ENCODE data around the gene KCNIP4.

GRCh38 chr4:21470535-21470934, 478.0 kb downstream of the KCNIP4 start:
- TF ChIP-seq YY1 (IDR thresholded peaks at IDR 0.05; ENCODE audit: insufficient read depth, insufficient read length) = no peak
- no peak for TF ChIP-seq ZNF274 (IDR thresholded peaks at IDR 0.05; ENCODE audit: low read depth, low read length)
- no peak for TF ChIP-seq SUZ12 (IDR thresholded peaks at IDR 0.05; ENCODE audit: extremely low read depth, insufficient read depth, insufficient read length)
